ENCODE results near the gene GPR78. TPM values are rescaled to one million over a fixed set of nuclear protein-coding genes. Genes with fewer than 3 reads are reported as not detected.

The GPR78 gene
- total and polyA plus RNA-seq, 2 of the 4 experiments (the other 2 are of a cell fraction): under 0.01 to 0.10 TPM

- no peaks in the 10 kb centered on the region for H4K20me1 ChIP-seq (ENCODE audit: insufficient read depth, low read length)
- H3K9me1 ChIP-seq (ENCODE audit: insufficient read depth, low read length): peaks cover 4% of the 10 kb centered on the region; the same call in 1 of the 2 replicates
- H2BK5ac ChIP-seq (ENCODE audit: low read depth, low read length, poor library complexity, severe bottlenecking): no peak overlapping the region
- DNase-seq (no peak), ATAC-seq (ENCODE audit: low read depth) (no peak)
- no peak overlapping the region for H3K4ac ChIP-seq (ENCODE audit: low read depth, low read length)
- peaks cover 28% of the 10 kb centered on the region for H3K27me3 ChIP-seq (ENCODE audit: control insufficient read depth, insufficient read depth, low read length)
- no peak overlapping the region for H4K5ac ChIP-seq (ENCODE audit: low read depth, low read length)
- no peak overlapping the region for H2BK20ac ChIP-seq (ENCODE audit: low read depth, low read length)
- 86% methylated on average over 1 of the region's 12 CpGs; no CpG with 5 or more reads in 1 of the 2 experiments for WGBS, 2 experiments (ENCODE audit: extremely low coverage in 2 of 2, insufficient read length in 1 of 2)
- intact Hi-C loops (cut with micrococcal nuclease) (no loop called here), in situ Hi-C loops (cut with MboI; ENCODE audit: low sequenced_read_pairs) (no loop called here), dilution Hi-C loops (cut with HindIII; ENCODE audit: low sequenced_read_pairs, unreplicated experiment) (no loop called here)
- peaks cover 2% of the 10 kb centered on the region for H3K9me3 ChIP-seq (ENCODE audit: control insufficient read depth, insufficient read depth, low read length)
- no peak overlapping the region for H3K4me3 ChIP-seq (ENCODE audit: insufficient read depth, low read depth, low read length)
- no peak overlapping the region for H2BK120ac ChIP-seq (ENCODE audit: low read depth, low read length)
- H3K23ac ChIP-seq (ENCODE audit: low read depth, low read length): no peak overlapping the region
- H3K4me2 ChIP-seq (ENCODE audit: low read depth, low read length): no peak overlapping the region
- H3K27ac ChIP-seq (ENCODE audit: insufficient read depth, low read length): no peak overlapping the region
- no peak overlapping the region for H2BK15ac ChIP-seq (ENCODE audit: low read depth, low read length)
- no peaks in the 10 kb centered on the region for H3K36me3 ChIP-seq (ENCODE audit: control insufficient read depth, insufficient read depth, low read length)
- H3K4me1 ChIP-seq (ENCODE audit: control insufficient read depth, insufficient read depth, low read length): peaks cover 2% of the 10 kb centered on the region; the same call in 1 of the 2 replicates
- no peak overlapping the region for H3K9ac ChIP-seq (ENCODE audit: low read depth, low read length)
- no peak overlapping the region for H2AFZ ChIP-seq (replicated peaks; ENCODE audit: low read length, poor library complexity)
- ChIA-PET CTCF (no interaction called here), POLR2A (ENCODE audit: unreplicated experiment) (no interaction called here)
- H4K8ac ChIP-seq (ENCODE audit: low read depth in 2 of 2, low read length in 2 of 2): no peak overlapping the region
- H2AK5ac ChIP-seq (ENCODE audit: low read depth, low read length): no peak overlapping the region
- no peak overlapping the region for H2AK9ac ChIP-seq (replicated peaks; ENCODE audit: low read depth, low read length, poor library complexity)
- no peaks in the 10 kb centered on the region for H3K79me1 ChIP-seq (ENCODE audit: low read depth in 1 of 2, low read length in 2 of 2)
- no peak overlapping the region for H4K91ac ChIP-seq (ENCODE audit: insufficient read depth, low read depth, low read length)
- H3K14ac ChIP-seq (replicated peaks; ENCODE audit: low read depth, low read length): no peak overlapping the region
- no TSS peak for BruUV-seq (replicated peaks)
- TF ChIP-seq ELK1 (IDR thresholded peaks at IDR 0.05; ENCODE audit: borderline replicate concordance, low read depth, low read length): no peak
- no peak for TF ChIP-seq CHD1 (IDR thresholded peaks at IDR 0.05; ENCODE audit: low read depth, low read length)
- no peak for TF ChIP-seq CTCF (conservative IDR thresholded peaks at IDR 0.05; ENCODE audit: low read depth, low read length)
- TF ChIP-seq MXI1 (IDR thresholded peaks at IDR 0.05; ENCODE audit: borderline replicate concordance, low read depth, low read length): no peak
- no peak for TF ChIP-seq RCOR1 (IDR thresholded peaks at IDR 0.05; ENCODE audit: insufficient replicate concordance, low read length)
- no peak for TF ChIP-seq NFE2L2 (IDR thresholded peaks at IDR 0.05; ENCODE audit: low read depth, low read length)
- TF ChIP-seq RFX5 (IDR thresholded peaks at IDR 0.05; ENCODE audit: low read depth, low read length): no peak
- TF ChIP-seq MAZ (IDR thresholded peaks at IDR 0.05; ENCODE audit: borderline replicate concordance, low read depth, low read length): no peak
- TF ChIP-seq CEBPB (IDR thresholded peaks at IDR 0.05; ENCODE audit: low read depth, low read length): no peak
- no peak for TF ChIP-seq POLR2A (IDR thresholded peaks at IDR 0.05; ENCODE audit: low read depth, low read length)
- no peak for TF ChIP-seq RAD21 (IDR thresholded peaks at IDR 0.05; ENCODE audit: low read length)
- TF ChIP-seq BHLHE40 (IDR thresholded peaks at IDR 0.05; ENCODE audit: low read depth, low read length): no peak
- TF ChIP-seq SMC3 (IDR thresholded peaks at IDR 0.05; ENCODE audit: low read depth, low read length): no peak
- no peak for TF ChIP-seq MAFK (IDR thresholded peaks at IDR 0.05; ENCODE audit: low read depth, low read length)
- no peak for TF ChIP-seq FOS (IDR thresholded peaks at IDR 0.05; ENCODE audit: low read depth, low read length)
- no peak for TF ChIP-seq USF2 (IDR thresholded peaks at IDR 0.05; ENCODE audit: low read depth, low read length)
- H3K18ac ChIP-seq (ENCODE audit: low read depth, low read length): no peak overlapping the region
- no peak overlapping the region for H3K56ac ChIP-seq (ENCODE audit: extremely low read depth, insufficient read depth, low read length)
Observed at GRCh38 chr4:8553991-8554405, 26.2 kb upstream of the GPR78 start.

All from IMR-90 (cell line).